OCI-M2 (cell line): ENCODE results near the gene DPAGT1.
A peak's percentile ranks its signal among the peaks of the same experiment; 100 is the strongest.

Experiments used
- DNase-seq: peaks from one replicate; lab custom pipeline; 2025; ENCODE audit not compliant: unreplicated experiment; lab: John Stamatoyannopoulos, UW

The DPAGT1 gene

GRCh38 chr11:119095066-119095880 lies 6.4 kb downstream of the DPAGT1 start:
- DNase-seq, result peak; percentile 71

- no peak for DNase-seq
These were observed 6.9 kb downstream of the DPAGT1 start for GRCh38 chr11:119094816-119095065.

GRCh38 chr11:119093942-119094815 lies 7.5 kb downstream of the DPAGT1 start:
- DNase-seq, result no peak

GRCh38 chr11:119092880-119093842 lies 8.5 kb downstream of the DPAGT1 start:
- no peak for DNase-seq

GRCh38 chr11:119091966-119092879 lies 9.4 kb downstream of the DPAGT1 start:
- DNase-seq, result no peak

GRCh38 chr11:119091178-119091577 lies 10.5 kb downstream of the DPAGT1 start:
- no peak for DNase-seq

GRCh38 chr11:119089319-119089718 lies 12.3 kb downstream of the DPAGT1 start:
- DNase-seq, result no peak

GRCh38 chr11:119088406-119088805 lies 13.2 kb downstream of the DPAGT1 start:
- DNase-seq, result no peak

- DNase-seq, result no peak
These were observed 13.9 kb downstream of the DPAGT1 start for GRCh38 chr11:119087747-119088241.

- DNase-seq, result no peak
These were observed 14.5 kb downstream of the DPAGT1 start for GRCh38 chr11:119087123-119087522.

GRCh38 chr11:119085437-119085847 lies 16.2 kb downstream of the DPAGT1 start:
- no peak for DNase-seq

GRCh38 chr11:119084663-119085436 lies 16.8 kb downstream of the DPAGT1 start, which contains the start of gene HMBS:
Gene HMBS, plus strand, starts transcription at chr11:119084881. Its CDS starts 153 bp downstream, at chr11:119085034.
- DNase-seq, result peak; percentile 93

- no peak for DNase-seq
These were observed 19.9 kb downstream of the DPAGT1 start for GRCh38 chr11:119081682-119082260.

- DNase-seq, result no peak
These were observed 22.8 kb downstream of the DPAGT1 start for GRCh38 chr11:119078675-119079420.

GRCh38 chr11:119077839-119078238 lies 23.8 kb downstream of the DPAGT1 start:
- no peak for DNase-seq

- peak; percentile 39 for DNase-seq
These were observed 34.1 kb downstream of the DPAGT1 start, which contains the start of gene VPS11 for GRCh38 chr11:119067371-119068222. Gene VPS11, plus strand, starts transcription at chr11:119067818. Its CDS starts 6 bp downstream, at chr11:119067824.

GRCh38 chr11:119065369-119065768 lies 36.3 kb downstream of the DPAGT1 start:
- DNase-seq, result no peak
